Measurements from ENCODE around the gene KLHL22. TPM values are rescaled to one million over a fixed set of nuclear protein-coding genes. Genes with fewer than 3 reads are reported as not detected.

Gene KLHL22
- total RNA-seq, 1 experiment from 2014 or later: 14.5 TPM

GRCh38 chr22:20522134-20523004 lies 26.8 kb upstream of the KLHL22 start:
- intact Hi-C loops (cut with micrococcal nuclease; ENCODE audit: unreplicated experiment): no loop called here
- ATAC-seq (no peak), DNase-seq (ENCODE audit: low read depth, low spot score) (no peak)
- no TSS peak for BruUV-seq (replicated peaks)
- H3K4me3 ChIP-seq (ENCODE audit: low read depth in 2 of 2, low read length in 2 of 2): no peak overlapping the region
- H3K27ac ChIP-seq (ENCODE audit: low read length): no peak overlapping the region
- H3K27me3 ChIP-seq (ENCODE audit: control insufficient read depth, insufficient read depth, low read length): no peaks in the 10 kb centered on the region
- ChIA-PET POLR2A (no interaction called here), CTCF (interaction anchor here (0.6 kb wide), 1 partner anchor 13 kb away, joined by 10 read pairs; no protein-coding TSS in a partner anchor)
- no peaks in the 10 kb centered on the region for H3K9me3 ChIP-seq (ENCODE audit: control insufficient read depth, insufficient read depth, low read depth, low read length)
- in situ Hi-C loops (cut with HindIII; ENCODE audit: low pct_unique_long_range_greater_than_20kb, low sequenced_read_pairs): no loop called here
- peaks cover 15% of the 10 kb centered on the region for H3K4me1 ChIP-seq (ENCODE audit: control insufficient read depth, insufficient read depth, low read length)
- no peaks in the 10 kb centered on the region for H3K36me3 ChIP-seq (ENCODE audit: control insufficient read depth, insufficient read depth, low read length)
- no peak for TF ChIP-seq SIN3A (IDR thresholded peaks at IDR 0.05; ENCODE audit: borderline replicate concordance, insufficient read depth, low read depth, low read length)
- no peak for TF ChIP-seq TCF7L2 (IDR thresholded peaks at IDR 0.05; ENCODE audit: low read depth, low read length)
- TF ChIP-seq REST (IDR thresholded peaks at IDR 0.05; ENCODE audit: insufficient read depth in 1 of 2, low read depth in 2 of 2, low read length in 1 of 2): no peak
- TF ChIP-seq POLR2AphosphoS5 (IDR thresholded peaks at IDR 0.05; ENCODE audit: low read depth, low read length): no peak
- no peak for TF ChIP-seq CTCF (IDR thresholded peaks at IDR 0.05)

- in situ Hi-C loops (cut with HindIII; ENCODE audit: low pct_unique_long_range_greater_than_20kb, low sequenced_read_pairs): no loop called here
- H3K27me3 ChIP-seq (ENCODE audit: control insufficient read depth, insufficient read depth, low read length): no peaks in the 10 kb centered on the region
- intact Hi-C loops (cut with micrococcal nuclease; ENCODE audit: unreplicated experiment): no loop called here
- no peak for DNase-seq (ENCODE audit: low read depth, low spot score)
- H3K4me3 ChIP-seq (ENCODE audit: low read depth in 2 of 2, low read length in 2 of 2): no peak overlapping the region
- H3K4me1 ChIP-seq (ENCODE audit: control insufficient read depth, insufficient read depth, low read length): peaks cover 12% of the 10 kb centered on the region
- BruUV-seq (replicated peaks): no TSS peak
- no peak overlapping the region for H3K27ac ChIP-seq (ENCODE audit: low read length)
- POLR2A ChIA-PET: no interaction called here
- no peaks in the 10 kb centered on the region for H3K36me3 ChIP-seq (ENCODE audit: control insufficient read depth, insufficient read depth, low read length)
- ATAC-seq: no peak
- CTCF ChIA-PET: no interaction called here
- H3K9me3 ChIP-seq (ENCODE audit: control insufficient read depth, insufficient read depth, low read depth, low read length): no peaks in the 10 kb centered on the region
- TF ChIP-seq POLR2AphosphoS5 (IDR thresholded peaks at IDR 0.05; ENCODE audit: low read depth, low read length) (no peak), TCF7L2 (IDR thresholded peaks at IDR 0.05; ENCODE audit: low read depth, low read length) (no peak), SIN3A (IDR thresholded peaks at IDR 0.05; ENCODE audit: borderline replicate concordance, insufficient read depth, low read depth, low read length) (no peak), REST (IDR thresholded peaks at IDR 0.05; ENCODE audit: insufficient read depth in 1 of 2, low read depth in 2 of 2, low read length in 1 of 2) (no peak), CTCF (IDR thresholded peaks at IDR 0.05) (no peak)
These were observed 24.5 kb upstream of the KLHL22 start for GRCh38 chr22:20520093-20520511.

Data from Panc1 (cell line).